Measurements from ENCODE around the gene L1CAM.
A peak's percentile ranks its signal among the peaks of the same experiment; 100 is the strongest.

Gene L1CAM

GRCh38 chrX:153884136-153884535 is 1.8 kb downstream of the L1CAM start:
- no peak overlapping the region for H2AFZ ChIP-seq (ENCODE audit: low read depth, low read length)
- H3K9ac ChIP-seq (ENCODE audit: low read length), result no peak overlapping the region
- peaks cover 65% of the 10 kb centered on the region for H3K4me1 ChIP-seq (ENCODE audit: control insufficient read depth, insufficient read depth, low read depth, low read length)
- peak overlapping the region in 1 of 2 experiments; percentile 48 for H3K18ac ChIP-seq (ENCODE audit: low read depth in 1 of 2, low read length in 2 of 2)
- peaks cover 3% of the 10 kb centered on the region for H3K79me1 ChIP-seq (replicated peaks; ENCODE audit: low read length, poor library complexity, severe bottlenecking)
- H4K8ac ChIP-seq (ENCODE audit: low read length), result no peak overlapping the region
- H2AK5ac ChIP-seq (ENCODE audit: low read length, severe bottlenecking), result no peak overlapping the region
- H2BK120ac ChIP-seq (ENCODE audit: low read depth, low read length), result no peak overlapping the region
- H4K91ac ChIP-seq (ENCODE audit: low read length), result no peak overlapping the region
- no peak overlapping the region for H3K14ac ChIP-seq (ENCODE audit: low read length in 2 of 2)
- H3K4me2 ChIP-seq (ENCODE audit: low read length, poor library complexity, severe bottlenecking), result no peak overlapping the region
- H3K9me3 ChIP-seq (ENCODE audit: control insufficient read depth, low read length), result no peaks in the 10 kb centered on the region
- H2BK15ac ChIP-seq (ENCODE audit: low read depth, poor library complexity, severe bottlenecking), result peak overlapping the region; percentile 48
- H3K23ac ChIP-seq (ENCODE audit: low read length in 2 of 2), result no peak overlapping the region
- H2BK5ac ChIP-seq (ENCODE audit: low read depth, low read length, poor library complexity, severe bottlenecking), result no peak overlapping the region
- no peak for DNase-seq
- peaks cover 0 to 19% of the 10 kb centered on the region in 2 experiments for H3K36me3 ChIP-seq (ENCODE audit: control insufficient read depth in 1 of 2, insufficient read depth in 2 of 2, low read depth in 1 of 2, low read length in 2 of 2)
- H3K4ac ChIP-seq (ENCODE audit: low read depth in 1 of 2, low read length in 2 of 2), result no peak overlapping the region
- peak overlapping the region in 1 of 2 experiments; percentile 11 for H2BK12ac ChIP-seq (ENCODE audit: low read length in 2 of 2)
- WGBS, result 81% methylated on average over 9 of the region's 13 CpGs
- peaks cover 0 to 88% of the 10 kb centered on the region in 2 experiments for H3K27me3 ChIP-seq (ENCODE audit: control insufficient read depth in 1 of 2, insufficient read depth in 1 of 2, low read length in 2 of 2)
- no peak overlapping the region for H3K27ac ChIP-seq (ENCODE audit: low read length, poor library complexity, severe bottlenecking)
- H3K4me3 ChIP-seq (ENCODE audit: insufficient read depth in 1 of 2, low read depth in 1 of 2, low read length in 2 of 2), result no peak overlapping the region

GRCh38 chrX:153883163-153883843 is 2.7 kb downstream of the L1CAM start:
- H2BK15ac ChIP-seq (ENCODE audit: low read depth, poor library complexity, severe bottlenecking), result peak overlapping the region; percentile 15
- no peak overlapping the region for H2AK5ac ChIP-seq (ENCODE audit: low read length, severe bottlenecking)
- H3K4me3 ChIP-seq (ENCODE audit: insufficient read depth in 1 of 2, low read depth in 1 of 2, low read length in 2 of 2), result no peak overlapping the region
- no peak overlapping the region for H2BK5ac ChIP-seq (ENCODE audit: low read depth, low read length, poor library complexity, severe bottlenecking)
- no peak overlapping the region for H3K9ac ChIP-seq (ENCODE audit: low read length)
- no peak for DNase-seq
- H3K36me3 ChIP-seq (ENCODE audit: control insufficient read depth in 1 of 2, insufficient read depth in 2 of 2, low read depth in 1 of 2, low read length in 2 of 2), result peaks cover 0 to 19% of the 10 kb centered on the region in 2 experiments
- peak overlapping the region in 1 of 2 experiments; percentile 57 for H3K18ac ChIP-seq (ENCODE audit: low read depth in 1 of 2, low read length in 2 of 2)
- peak overlapping the region in 1 of 2 experiments; percentile 16 for H3K4ac ChIP-seq (ENCODE audit: low read depth in 1 of 2, low read length in 2 of 2)
- H3K4me2 ChIP-seq (ENCODE audit: low read length, poor library complexity, severe bottlenecking), result peak overlapping the region; percentile 13
- H3K4me1 ChIP-seq (ENCODE audit: control insufficient read depth, insufficient read depth, low read depth, low read length), result peaks cover 73% of the 10 kb centered on the region
- H3K23ac ChIP-seq (ENCODE audit: low read length in 2 of 2), result no peak overlapping the region
- H2AFZ ChIP-seq (ENCODE audit: low read depth, low read length), result no peak overlapping the region
- no peak overlapping the region for H2BK120ac ChIP-seq (ENCODE audit: low read depth, low read length)
- H3K27me3 ChIP-seq (ENCODE audit: control insufficient read depth in 1 of 2, insufficient read depth in 1 of 2, low read length in 2 of 2), result peaks cover 0 to 91% of the 10 kb centered on the region in 2 experiments
- no peaks in the 10 kb centered on the region for H3K9me3 ChIP-seq (ENCODE audit: control insufficient read depth, low read length)
- no peak overlapping the region for H4K8ac ChIP-seq (ENCODE audit: low read length)
- no peak overlapping the region for H2BK12ac ChIP-seq (ENCODE audit: low read length in 2 of 2)
- peak overlapping the region; percentile 34 for H4K91ac ChIP-seq (ENCODE audit: low read length)
- H3K79me1 ChIP-seq (replicated peaks; ENCODE audit: low read length, poor library complexity, severe bottlenecking), result peaks cover 3% of the 10 kb centered on the region
- no peak overlapping the region for H3K14ac ChIP-seq (ENCODE audit: low read length in 2 of 2)
- peak overlapping the region; percentile 32 for H3K27ac ChIP-seq (ENCODE audit: low read length, poor library complexity, severe bottlenecking)
- 56% methylated on average over 9 of the region's 13 CpGs for WGBS

- H3K79me1 ChIP-seq (replicated peaks; ENCODE audit: low read length, poor library complexity, severe bottlenecking), result peaks cover 3% of the 10 kb centered on the region
- H4K91ac ChIP-seq (ENCODE audit: low read length), result no peak overlapping the region
- WGBS, result 39% methylated on average over 5 of the region's 7 CpGs
- H3K27ac ChIP-seq (ENCODE audit: low read length, poor library complexity, severe bottlenecking), result peak overlapping the region; percentile 57
- H3K4me2 ChIP-seq (ENCODE audit: low read length, poor library complexity, severe bottlenecking), result no peak overlapping the region
- H2BK120ac ChIP-seq (ENCODE audit: low read depth, low read length), result no peak overlapping the region
- no peak overlapping the region for H2BK15ac ChIP-seq (ENCODE audit: low read depth, poor library complexity, severe bottlenecking)
- no peak overlapping the region for H2BK12ac ChIP-seq (ENCODE audit: low read length in 2 of 2)
- peaks cover 76% of the 10 kb centered on the region for H3K4me1 ChIP-seq (ENCODE audit: control insufficient read depth, insufficient read depth, low read depth, low read length)
- no peak overlapping the region for H2AK5ac ChIP-seq (ENCODE audit: low read length, severe bottlenecking)
- H3K36me3 ChIP-seq (ENCODE audit: control insufficient read depth in 1 of 2, insufficient read depth in 2 of 2, low read depth in 1 of 2, low read length in 2 of 2), result peaks cover 0 to 19% of the 10 kb centered on the region in 2 experiments
- no peak for DNase-seq
- H3K9ac ChIP-seq (ENCODE audit: low read length), result no peak overlapping the region
- H3K9me3 ChIP-seq (ENCODE audit: control insufficient read depth, low read length), result no peaks in the 10 kb centered on the region
- H3K23ac ChIP-seq (ENCODE audit: low read length in 2 of 2), result peak overlapping the region in 1 of 2 experiments; percentile 24
- H4K8ac ChIP-seq (ENCODE audit: low read length), result no peak overlapping the region
- H3K18ac ChIP-seq (ENCODE audit: low read depth in 1 of 2, low read length in 2 of 2), result peak overlapping the region; percentile 14 to 70
- no peak overlapping the region for H2BK5ac ChIP-seq (ENCODE audit: low read depth, low read length, poor library complexity, severe bottlenecking)
- peak overlapping the region in 1 of 2 experiments; percentile 49 for H3K4ac ChIP-seq (ENCODE audit: low read depth in 1 of 2, low read length in 2 of 2)
- H2AFZ ChIP-seq (ENCODE audit: low read depth, low read length), result no peak overlapping the region
- peaks cover 0 to 91% of the 10 kb centered on the region in 2 experiments for H3K27me3 ChIP-seq (ENCODE audit: control insufficient read depth in 1 of 2, insufficient read depth in 1 of 2, low read length in 2 of 2)
- peak overlapping the region in 1 of 2 experiments; percentile 20 for H3K14ac ChIP-seq (ENCODE audit: low read length in 2 of 2)
- no peak overlapping the region for H3K4me3 ChIP-seq (ENCODE audit: insufficient read depth in 1 of 2, low read depth in 1 of 2, low read length in 2 of 2)
Measured at GRCh38 chrX:153882557-153882956, 3.4 kb downstream of the L1CAM start.

GRCh38 chrX:153882086-153882498 is 3.9 kb downstream of the L1CAM start:
- H2BK12ac ChIP-seq (ENCODE audit: low read length in 2 of 2), result no peak overlapping the region
- WGBS, result 0% methylated on average over 4 of the region's 8 CpGs
- peaks cover 0 to 19% of the 10 kb centered on the region in 2 experiments for H3K36me3 ChIP-seq (ENCODE audit: control insufficient read depth in 1 of 2, insufficient read depth in 2 of 2, low read depth in 1 of 2, low read length in 2 of 2)

More at GRCh38 chrX:153882086-153882498, 3.9 kb downstream of the L1CAM start:
- no peak overlapping the region for H2BK5ac ChIP-seq (ENCODE audit: low read depth, low read length, poor library complexity, severe bottlenecking)
- no peak overlapping the region for H3K9ac ChIP-seq (ENCODE audit: low read length)
- no peak overlapping the region for H2BK120ac ChIP-seq (ENCODE audit: low read depth, low read length)
- peak; percentile 51 for DNase-seq
- H3K18ac ChIP-seq (ENCODE audit: low read depth in 1 of 2, low read length in 2 of 2), result peak overlapping the region in 1 of 2 experiments; percentile 70
- no peak overlapping the region for H2AK5ac ChIP-seq (ENCODE audit: low read length, severe bottlenecking)
- peaks cover 0 to 88% of the 10 kb centered on the region in 2 experiments for H3K27me3 ChIP-seq (ENCODE audit: control insufficient read depth in 1 of 2, insufficient read depth in 1 of 2, low read length in 2 of 2)
- H3K9me3 ChIP-seq (ENCODE audit: control insufficient read depth, low read length), result no peaks in the 10 kb centered on the region
- no peak overlapping the region for H3K4me3 ChIP-seq (ENCODE audit: insufficient read depth in 1 of 2, low read depth in 1 of 2, low read length in 2 of 2)
- H3K14ac ChIP-seq (ENCODE audit: low read length in 2 of 2), result peak overlapping the region in 1 of 2 experiments; percentile 55
- no peak overlapping the region for H3K4ac ChIP-seq (ENCODE audit: low read depth in 1 of 2, low read length in 2 of 2)
- no peak overlapping the region for H3K23ac ChIP-seq (ENCODE audit: low read length in 2 of 2)
- H4K91ac ChIP-seq (ENCODE audit: low read length), result no peak overlapping the region
- no peak overlapping the region for H2AFZ ChIP-seq (ENCODE audit: low read depth, low read length)
- H3K27ac ChIP-seq (ENCODE audit: low read length, poor library complexity, severe bottlenecking), result peak overlapping the region; percentile 74
- H2BK15ac ChIP-seq (ENCODE audit: low read depth, poor library complexity, severe bottlenecking), result peak overlapping the region; percentile 80
- H3K4me2 ChIP-seq (ENCODE audit: low read length, poor library complexity, severe bottlenecking), result no peak overlapping the region
- peaks cover 3% of the 10 kb centered on the region for H3K79me1 ChIP-seq (replicated peaks; ENCODE audit: low read length, poor library complexity, severe bottlenecking)
- peaks cover 73% of the 10 kb centered on the region for H3K4me1 ChIP-seq (ENCODE audit: control insufficient read depth, insufficient read depth, low read depth, low read length)
- H4K8ac ChIP-seq (ENCODE audit: low read length), result no peak overlapping the region
